ENCODE results near the gene DIRAS1. TPM values are rescaled to one million over a fixed set of nuclear protein-coding genes. Genes with fewer than 3 reads are reported as not detected.
A peak's percentile ranks its signal among the peaks of the same experiment; 100 is the strongest.

The DIRAS1 gene
- total RNA-seq (2022) (0.37 and 0.74 TPM in 2 replicates), Bru-seq, nascent RNA (not detected), BruChase-seq, experiment 1, labeled RNA remaining after a 6-hour chase (percentile 31 among the genes with signal in this experiment), BruChase-seq, experiment 2, labeled RNA remaining after a 2-hour chase (percentile 14 among the genes with signal in this experiment)
- long read RNA-seq: 0 reads

GRCh38 chr19:2720777-2721569, at the start of gene DIRAS1:
Gene DIRAS1 (minus strand): TSS chr19:2721372. CDS start chr19:2717806, 3,566 bp downstream.
- POLR2A ChIA-PET: no interaction called here
- H3K9me3 Mint-ChIP-seq (ENCODE audit: unreplicated experiment): peaks cover 2% of the 10 kb centered on the region
- no peaks in the 10 kb centered on the region for H3K36me3 Mint-ChIP-seq (ENCODE audit: insufficient read depth, unreplicated experiment)
- no peaks in the 10 kb centered on the region for H3K27me3 Mint-ChIP-seq (ENCODE audit: insufficient read depth, unreplicated experiment)
- CTCF ChIA-PET: no interaction called here
- no peak within 1 kb of the TSS for H3K4me3 Mint-ChIP-seq (ENCODE audit: unreplicated experiment)
- no peak for DNase-seq (ENCODE audit: unreplicated experiment)
- BruUV-seq (replicated peaks): no TSS peak
- intact Hi-C loops (cut with micrococcal nuclease): no loop called here
- H3K27ac Mint-ChIP-seq (ENCODE audit: low read depth, unreplicated experiment): peak within 1 kb of the TSS; percentile 27
- H3K4me1 Mint-ChIP-seq (ENCODE audit: insufficient read depth, unreplicated experiment): no peaks in the 10 kb centered on the region
- TF ChIP-seq CTCF (IDR thresholded peaks at IDR 0.05; ENCODE audit: unreplicated experiment): no peak

GRCh38 chr19:2770055-2771013, 49.2 kb upstream of the DIRAS1 start:
- H3K36me3 Mint-ChIP-seq (ENCODE audit: insufficient read depth, unreplicated experiment): peaks cover 37% of the 10 kb centered on the region
- no peak overlapping the region for H3K27ac Mint-ChIP-seq (ENCODE audit: low read depth, unreplicated experiment)
- ChIA-PET CTCF (interaction anchor here (0.9 to 1.6 kb wide), 2 partner anchors 12 to 21 kb away, joined by 3 to 5 read pairs; no protein-coding TSS in a partner anchor), POLR2A (no interaction called here)
- intact Hi-C loops (cut with micrococcal nuclease): no loop called here
- no peak for TF ChIP-seq CTCF (IDR thresholded peaks at IDR 0.05; ENCODE audit: unreplicated experiment)
- no peak overlapping the region for H3K4me3 Mint-ChIP-seq (ENCODE audit: unreplicated experiment)
- no peaks in the 10 kb centered on the region for H3K9me3 Mint-ChIP-seq (ENCODE audit: unreplicated experiment)
- no peak for DNase-seq (ENCODE audit: unreplicated experiment)
- no TSS peak for BruUV-seq (replicated peaks)
- H3K27me3 Mint-ChIP-seq (ENCODE audit: insufficient read depth, unreplicated experiment): no peaks in the 10 kb centered on the region
- H3K4me1 Mint-ChIP-seq (ENCODE audit: insufficient read depth, unreplicated experiment): peaks cover 3% of the 10 kb centered on the region

GRCh38 chr19:2769218-2769617, 48.0 kb upstream of the DIRAS1 start:
- no peaks in the 10 kb centered on the region for H3K9me3 Mint-ChIP-seq (ENCODE audit: unreplicated experiment)
- no peak overlapping the region for H3K4me3 Mint-ChIP-seq (ENCODE audit: unreplicated experiment)
- intact Hi-C loops (cut with micrococcal nuclease): no loop called here
- no peak for DNase-seq (ENCODE audit: unreplicated experiment)
- POLR2A ChIA-PET: no interaction called here
- no peak overlapping the region for H3K27ac Mint-ChIP-seq (ENCODE audit: low read depth, unreplicated experiment)
- peaks cover 47% of the 10 kb centered on the region for H3K36me3 Mint-ChIP-seq (ENCODE audit: insufficient read depth, unreplicated experiment)
- CTCF ChIA-PET: interaction anchor here (1.5 to 1.6 kb wide), 2 partner anchors 19 to 121 kb away, joined by 5 to 6 read pairs; no protein-coding TSS in a partner anchor
- no peak for TF ChIP-seq CTCF (IDR thresholded peaks at IDR 0.05; ENCODE audit: unreplicated experiment)
- H3K27me3 Mint-ChIP-seq (ENCODE audit: insufficient read depth, unreplicated experiment): no peaks in the 10 kb centered on the region
- no TSS peak for BruUV-seq (replicated peaks)
- no peaks in the 10 kb centered on the region for H3K4me1 Mint-ChIP-seq (ENCODE audit: insufficient read depth, unreplicated experiment)
